HCT116 (cell line): ENCODE results near the gene PLCD1. TPM values are rescaled to one million over a fixed set of nuclear protein-coding genes. Genes with fewer than 3 reads are reported as not detected.

Source experiments
- ATAC-seq: fragments of 200-7000 bp; cut with Tn5 transposase; 2 replicates; pipeline ENCODE4 v1.9.1; 2020; ENCODE audit warnings: mild to moderate bottlenecking, moderate library complexity
- BruUV-seq: library from RNA; stranded (reverse); fragments of 400-500 nt; replicated peaks from 2 replicates; lab custom pipeline; 2021; lab: Mats Ljungman, UMichigan
- CTCF ChIA-PET: fragments of 300-600 bp; sonication (Branson Sonifier 250); formaldehyde crosslinking; loops from one replicate; lab custom pipeline; 2021; ENCODE audit warnings: antibody characterized with exemption; lab: Charles Lee
- POLR2A ChIA-PET: fragments of 300-600, 350-600 bp; sonication (Branson Sonifier 250); formaldehyde crosslinking; loops from one replicate; lab custom pipeline; 2021; ENCODE audit warnings: antibody characterized with exemption; lab: Charles Lee
- RAD21 ChIA-PET, 2 experiments: fragments of 300-600 bp; sonication (Branson Sonifier 250); formaldehyde crosslinking; loops; one replicate each; lab custom pipeline; 2023; ENCODE audit warnings: low total read pairs in 2 of 2; ENCODE audit not compliant: uncharacterized antibody in 2 of 2, unreplicated experiment in 2 of 2, low non-redundant PET in 1 of 2; lab: Charles Lee
- DNase-seq: peaks from one replicate; pipeline ENCODE4 v3.0.0-alpha.2; 2010; ENCODE audit warnings: low read depth, low spot score
- H2AFZ ChIP-seq: fragments of 200-600 bp; shearing (Covaris generic), sonication (generic); 2 replicates; pipeline ENCODE4 v1.6.1; 2017; ENCODE audit warnings: low read depth, mixed run types, mixed read lengths, antibody characterized with exemption, low read length; ENCODE audit not compliant: poor library complexity, severe bottlenecking
- H3K27ac ChIP-seq: 2 replicates; pipeline ENCODE4 v1.5.1; 2012; ENCODE audit warnings: low read depth, low read length
- H3K27me3 ChIP-seq: fragments of 200-600 bp; sonication (generic); 2 replicates; pipeline ENCODE4 v1.6.1; 2016; ENCODE audit warnings: mixed run types, low read length, mixed read lengths; ENCODE audit not compliant: insufficient read depth
- H3K36me3 ChIP-seq, 2 experiments: fragments of 200-500 bp in 1 of 2; fragments of 200-600 bp in 1 of 2; sonication (Bioruptor generic) in 1 of 2; sonication (generic) in 1 of 2; 2 replicates each; pipeline versions ENCODE4 v1.5.1 to v1.6.1; 2014 to 2016; ENCODE audit warnings: low read length in 2 of 2, inconsistent platforms in 1 of 2, mixed read lengths in 1 of 2, mixed run types in 1 of 2; ENCODE audit not compliant: insufficient read depth in 2 of 2, control insufficient read depth in 1 of 2
- H3K4me1 ChIP-seq, 2 experiments: fragments of 200-600 bp in 1 of 2; sonication (generic) in 1 of 2; 2 replicates each; pipeline versions ENCODE4 v1.5.1 to v1.6.1; 2012 to 2017; ENCODE audit warnings: low read length in 2 of 2, inconsistent platforms in 1 of 2, mild to moderate bottlenecking in 1 of 2, mixed read lengths in 1 of 2, mixed run types in 1 of 2, moderate library complexity in 1 of 2; ENCODE audit not compliant: insufficient read depth in 2 of 2, control insufficient read depth in 1 of 2
- H3K4me2 ChIP-seq: fragments of 200-600 bp; sonication (generic); 2 replicates; pipeline ENCODE4 v1.6.1; 2017; ENCODE audit warnings: mixed run types, low read length, mixed read lengths
- H3K4me3 ChIP-seq, 2 experiments: fragments of 200-600 bp in 1 of 2; sonication (generic) in 1 of 2; replicated peaks in 1 of 2; 2 replicates each; pipeline ENCODE4 v1.5.1; 2011 to 2016; ENCODE audit warnings: low read length in 2 of 2, control low read depth in 1 of 2, low read depth in 1 of 2, mild to moderate bottlenecking in 1 of 2, mixed read lengths in 1 of 2, mixed run types in 1 of 2
- H3K79me2 ChIP-seq: fragments of 200-600 bp; sonication (generic); 2 replicates; pipeline ENCODE4 v1.6.1; 2017; ENCODE audit warnings: mild to moderate bottlenecking, mixed run types, low read length, moderate library complexity, mixed read lengths; ENCODE audit not compliant: insufficient read depth
- H3K9ac ChIP-seq: fragments of 200-600 bp; sonication (generic); 2 replicates; pipeline ENCODE4 v1.6.1; 2016; ENCODE audit warnings: low read length, mixed read lengths
- H3K9me2 ChIP-seq: fragments of 200-600 bp; sonication (generic), shearing (Covaris generic); 2 replicates; pipeline ENCODE4 v1.6.1; 2017; ENCODE audit warnings: mixed run types, mild to moderate bottlenecking, moderate library complexity; ENCODE audit not compliant: insufficient read depth
- H3K9me3 ChIP-seq, 2 experiments: fragments of 200-500 bp in 1 of 2; fragments of 200-600 bp in 1 of 2; sonication (Bioruptor generic) in 1 of 2; sonication (generic) in 1 of 2; 2 replicates each; pipeline ENCODE4 v1.6.1; 2014 to 2017; ENCODE audit warnings: low read length in 2 of 2, mixed read lengths in 2 of 2, inconsistent platforms in 1 of 2, low read depth in 1 of 2, mild to moderate bottlenecking in 1 of 2, mixed run types in 1 of 2, moderate library complexity in 1 of 2; ENCODE audit not compliant: control insufficient read depth in 1 of 2, insufficient read depth in 1 of 2
- H4K20me1 ChIP-seq: fragments of 200-600 bp; sonication (generic), shearing (Covaris generic); 2 replicates; pipeline ENCODE4 v1.6.1; 2017; ENCODE audit warnings: mixed run types, mild to moderate bottlenecking, moderate library complexity; ENCODE audit not compliant: insufficient read depth
- MAX ChIP-seq: IDR thresholded peaks from 2 replicates; pipeline ENCODE4 v1.6.1; 2012
- POLR2A ChIP-seq: IDR thresholded peaks from 2 replicates; pipeline ENCODE4 v1.7.0; 2011; ENCODE audit warnings: borderline replicate concordance; ENCODE audit not compliant: insufficient read depth, insufficient read length; ENCODE audit errors: extremely low read depth
- POLR2AphosphoS5 ChIP-seq: IDR thresholded peaks from 2 replicates; pipeline ENCODE4 v1.6.1; 2011; ENCODE audit warnings: mild to moderate bottlenecking, low read depth, low read length, moderate library complexity
- SRF ChIP-seq: IDR thresholded peaks from 2 replicates; pipeline ENCODE4 v1.6.1; 2012; ENCODE audit warnings: low read depth
- TCF7L2 ChIP-seq: IDR thresholded peaks from 2 replicates; pipeline ENCODE4 v1.7.0; 2011; ENCODE audit warnings: borderline replicate concordance, inconsistent platforms; ENCODE audit not compliant: insufficient read depth, insufficient read length; ENCODE audit errors: extremely low read depth
- ZBTB33 ChIP-seq: IDR thresholded peaks from 2 replicates; pipeline ENCODE4 v1.6.1; 2011; ENCODE audit warnings: mild to moderate bottlenecking, low read length, moderate library complexity; ENCODE audit not compliant: insufficient replicate concordance; ENCODE audit errors: extremely low read depth
- ZFX ChIP-seq: fragments of 450-650 bp; IDR thresholded peaks from 2 replicates; pipeline ENCODE4 v1.6.1; 2017
- ZNF274 ChIP-seq: fragments of 200-500 bp; sonication (Bioruptor generic); IDR thresholded peaks from 2 replicates; pipeline ENCODE4 v1.6.1; 2014; ENCODE audit warnings: mild to moderate bottlenecking, low read depth, low read length, inconsistent platforms
- intact Hi-C: fragments of 100-400 bp; cut with micrococcal nuclease; formaldehyde crosslinking; loops from 2 replicates; pipeline ENCODE4 v1.10.0; 2022
- total RNA-seq: library from RNA; stranded (reverse); gene quantifications from one replicate; pipeline ENCODE4 v1.2.1, GENCODE V29; 2021; ENCODE audit not compliant: unreplicated experiment
- TF ChIP-seq, protein P1 (sequence below): IDR thresholded peaks from 2 replicates; pipeline ENCODE4 v1.6.1; 2012; ENCODE audit warnings: low read depth

The PLCD1 gene
- total RNA-seq, 1 experiment from 2014 or later = 15.9 TPM

DNA sequence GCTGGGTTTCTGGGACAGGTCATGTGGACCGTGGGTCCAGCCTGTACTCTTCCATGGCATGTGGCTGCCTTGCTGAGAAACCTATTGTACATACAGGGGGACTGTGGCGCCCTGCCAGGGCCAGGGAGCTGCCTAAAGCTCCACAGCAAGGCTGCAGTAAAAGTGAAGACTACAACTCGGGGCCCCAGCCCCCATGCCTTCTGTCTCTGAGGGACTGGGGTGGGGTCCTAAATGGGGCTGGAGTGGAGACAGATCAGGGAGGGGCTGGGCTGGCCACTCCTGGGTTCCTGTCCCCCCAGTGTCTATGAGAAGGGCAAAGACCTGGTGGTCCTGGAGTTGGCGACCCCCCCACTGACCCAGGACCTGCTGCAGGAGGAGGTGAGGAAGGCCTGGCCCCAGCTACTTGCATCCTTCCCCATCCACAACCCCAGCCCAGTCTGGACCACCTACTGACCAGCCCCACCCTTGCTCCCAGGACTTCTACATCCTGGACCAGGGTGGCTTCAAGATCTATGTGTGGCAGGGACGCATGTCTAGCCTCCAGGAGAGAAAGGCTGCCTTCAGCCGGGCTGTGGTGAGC is 31.6 kb downstream of the PLCD1 start:
- no peak overlapping the region for H2AFZ ChIP-seq
- intact Hi-C loops = no loop called here
- DNase-seq (no peak), ATAC-seq (no peak)
- BruUV-seq = no TSS peak
- CTCF ChIA-PET = interaction anchor here (1.3 to 1.6 kb wide), 3 partner anchors 24 to 142 kb away, joined by 3 to 24 read pairs (median 22); no protein-coding TSS in a partner anchor
- H4K20me1 ChIP-seq = no peaks in the 10 kb centered on the region
- H3K27ac ChIP-seq = peak overlapping the region; percentile 49; the same call in 1 of the 2 replicates
- H3K36me3 ChIP-seq = no peaks in the 10 kb centered on the region
- no peaks in the 10 kb centered on the region for H3K27me3 ChIP-seq
- POLR2A ChIA-PET = no interaction called here
- peak overlapping the region; percentile 71 for H3K9ac ChIP-seq
- no peaks in the 10 kb centered on the region for H3K9me2 ChIP-seq
- H3K79me2 ChIP-seq = no peaks in the 10 kb centered on the region
- RAD21 ChIA-PET = no interaction called here
- H3K4me3 ChIP-seq = no peak overlapping the region
- H3K9me3 ChIP-seq = no peaks in the 10 kb centered on the region
- H3K4me1 ChIP-seq = peaks cover 11 to 37% of the 10 kb centered on the region in 2 experiments
- TF ChIP-seq POLR2A (peak; percentile 16), SRF (no peak), TCF7L2 (no peak)
- H3K4me2 ChIP-seq = peak overlapping the region; percentile 95

DNA sequence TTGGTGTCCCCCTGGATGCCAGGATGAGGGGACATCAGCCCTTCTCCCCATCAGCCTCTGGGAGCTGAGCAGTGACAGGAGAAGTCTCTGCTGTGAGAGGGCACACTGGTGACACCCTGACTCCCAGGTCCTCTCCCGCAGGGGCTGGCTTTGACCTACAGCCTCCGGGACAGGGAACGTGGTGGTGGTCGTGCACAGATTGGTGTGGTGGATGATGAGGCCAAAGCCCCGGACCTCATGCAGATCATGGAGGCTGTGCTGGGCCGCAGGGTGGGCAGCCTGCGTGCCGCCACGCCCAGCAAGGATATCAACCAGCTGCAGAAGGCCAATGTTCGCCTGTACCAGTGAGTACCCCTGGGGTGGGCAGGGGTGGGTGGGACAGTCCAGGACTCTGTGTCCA is 32.1 kb downstream of the PLCD1 start:
- Histone ChIP-seq H3K9me3 (no peaks in the 10 kb centered on the region), H3K4me3 (no peak overlapping the region), H2AFZ (no peak overlapping the region), H3K36me3 (no peaks in the 10 kb centered on the region), H3K79me2 (no peaks in the 10 kb centered on the region), H3K27me3 (no peaks in the 10 kb centered on the region), H3K9me2 (no peaks in the 10 kb centered on the region), H3K4me1 (peaks cover 11 to 42% of the 10 kb centered on the region in 2 experiments), H4K20me1 (no peaks in the 10 kb centered on the region), H3K27ac (no peak overlapping the region), H3K4me2 (no peak overlapping the region), H3K9ac (no peak overlapping the region)
- intact Hi-C loops = no loop called here
- ChIA-PET CTCF (interaction anchor here (0.8 to 1.6 kb wide), 14 partner anchors 8 to 301 kb away, joined by 3 to 24 read pairs (median 4); no protein-coding TSS in a partner anchor), POLR2A (interaction anchor here (0.9 to 1.0 kb wide), 2 partner anchors 23 to 26 kb away, joined by 3 read pairs; no protein-coding TSS in a partner anchor), RAD21 (interaction anchor here (0.7 to 1.1 kb wide), 2 partner anchors 134 to 142 kb away, joined by 3 to 6 read pairs; no protein-coding TSS in a partner anchor)
- TF ChIP-seq ZFX (no peak), MAX (no peak), ZBTB33 (no peak), ZNF274 (no peak), SRF (no peak), POLR2AphosphoS5 (no peak)
- TF ChIP-seq, protein P1, sequence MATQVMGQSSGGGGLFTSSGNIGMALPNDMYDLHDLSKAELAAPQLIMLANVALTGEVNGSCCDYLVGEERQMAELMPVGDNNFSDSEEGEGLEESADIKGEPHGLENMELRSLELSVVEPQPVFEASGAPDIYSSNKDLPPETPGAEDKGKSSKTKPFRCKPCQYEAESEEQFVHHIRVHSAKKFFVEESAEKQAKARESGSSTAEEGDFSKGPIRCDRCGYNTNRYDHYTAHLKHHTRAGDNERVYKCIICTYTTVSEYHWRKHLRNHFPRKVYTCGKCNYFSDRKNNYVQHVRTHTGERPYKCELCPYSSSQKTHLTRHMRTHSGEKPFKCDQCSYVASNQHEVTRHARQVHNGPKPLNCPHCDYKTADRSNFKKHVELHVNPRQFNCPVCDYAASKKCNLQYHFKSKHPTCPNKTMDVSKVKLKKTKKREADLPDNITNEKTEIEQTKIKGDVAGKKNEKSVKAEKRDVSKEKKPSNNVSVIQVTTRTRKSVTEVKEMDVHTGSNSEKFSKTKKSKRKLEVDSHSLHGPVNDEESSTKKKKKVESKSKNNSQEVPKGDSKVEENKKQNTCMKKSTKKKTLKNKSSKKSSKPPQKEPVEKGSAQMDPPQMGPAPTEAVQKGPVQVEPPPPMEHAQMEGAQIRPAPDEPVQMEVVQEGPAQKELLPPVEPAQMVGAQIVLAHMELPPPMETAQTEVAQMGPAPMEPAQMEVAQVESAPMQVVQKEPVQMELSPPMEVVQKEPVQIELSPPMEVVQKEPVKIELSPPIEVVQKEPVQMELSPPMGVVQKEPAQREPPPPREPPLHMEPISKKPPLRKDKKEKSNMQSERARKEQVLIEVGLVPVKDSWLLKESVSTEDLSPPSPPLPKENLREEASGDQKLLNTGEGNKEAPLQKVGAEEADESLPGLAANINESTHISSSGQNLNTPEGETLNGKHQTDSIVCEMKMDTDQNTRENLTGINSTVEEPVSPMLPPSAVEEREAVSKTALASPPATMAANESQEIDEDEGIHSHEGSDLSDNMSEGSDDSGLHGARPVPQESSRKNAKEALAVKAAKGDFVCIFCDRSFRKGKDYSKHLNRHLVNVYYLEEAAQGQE = no peak
- no peak for DNase-seq
- ATAC-seq = no peak
- no TSS peak for BruUV-seq
